Inflammatory macrophage treated with lipopolysaccharide for 4 hours (primary cell): ENCODE data around the gene TXNL4A.
"Not testable (repeated sequence)": the region's sequence is repeated elsewhere in the genome, so short reads cannot be mapped to it uniquely, and the experiment has no call there.

ENCODE experiments used
- DNase-seq: peaks from one replicate; pipeline ENCODE4 v3.0.0-alpha.2; 2020

The TXNL4A gene, protein sequence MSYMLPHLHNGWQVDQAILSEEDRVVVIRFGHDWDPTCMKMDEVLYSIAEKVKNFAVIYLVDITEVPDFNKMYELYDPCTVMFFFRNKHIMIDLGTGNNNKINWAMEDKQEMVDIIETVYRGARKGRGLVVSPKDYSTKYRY

DNA sequence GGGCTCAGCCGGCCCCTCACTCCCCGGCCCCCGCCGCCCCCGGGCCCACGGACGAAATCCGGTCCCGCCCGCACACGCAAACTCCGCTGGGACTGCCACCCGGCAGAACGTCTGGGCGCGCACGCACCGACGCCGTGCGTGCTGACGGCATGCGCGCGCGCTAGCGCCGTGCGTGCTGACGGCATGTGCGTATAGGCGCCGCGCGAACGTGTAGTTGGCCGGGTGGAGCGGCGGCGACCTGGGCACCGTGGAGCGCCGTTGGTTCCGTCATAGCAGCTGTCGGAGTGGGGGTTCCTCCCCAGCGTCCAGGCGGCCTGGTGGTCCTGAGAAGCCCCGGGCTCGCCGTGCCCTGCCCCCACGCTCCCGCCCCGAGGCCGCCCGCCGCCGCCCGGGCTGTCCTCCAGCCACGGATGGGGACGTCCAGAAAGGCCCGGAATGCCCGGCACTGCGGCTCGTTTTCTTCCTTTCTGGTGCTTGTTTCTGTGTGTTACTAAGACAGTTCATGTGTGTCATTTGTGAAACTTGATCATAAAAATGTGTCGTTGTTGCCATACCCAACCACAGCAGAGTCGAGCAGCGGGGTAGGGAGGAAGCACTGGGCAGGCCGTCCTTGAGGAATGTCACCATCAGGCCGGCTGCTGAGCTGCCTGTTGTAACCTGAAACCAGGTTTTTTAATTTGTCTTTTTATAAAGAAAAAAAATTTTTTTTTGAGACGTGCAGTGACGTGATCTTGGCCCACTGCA lies at the start of gene TXNL4A:
Gene TXNL4A, minus strand, starts transcription at position 113 of the 744 bp plus-strand sequence. CDS start 171 bp downstream, outside the sequence.
- DNase-seq: peak; percentile 88

DNA sequence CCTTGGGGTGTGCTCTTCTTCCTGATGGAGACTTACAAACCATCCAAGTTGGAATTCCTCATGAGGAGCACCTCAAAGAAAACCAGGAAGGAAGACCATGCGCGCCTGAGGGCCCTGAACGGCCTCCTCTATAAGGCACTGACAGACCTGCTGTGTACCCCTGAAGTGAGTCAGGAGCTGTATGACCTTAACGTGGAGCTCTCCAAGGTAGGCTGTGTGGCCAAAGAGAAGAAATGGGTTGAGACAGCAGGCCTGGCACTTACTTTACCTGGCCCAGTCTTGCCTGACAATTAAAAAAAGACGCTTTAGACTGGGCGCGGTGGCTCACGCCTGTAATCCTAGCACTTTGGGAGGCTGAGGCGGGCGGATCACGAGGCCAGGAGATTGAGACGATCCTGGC lies 48.9 kb upstream of the TXNL4A start:
- no peak for DNase-seq

DNA sequence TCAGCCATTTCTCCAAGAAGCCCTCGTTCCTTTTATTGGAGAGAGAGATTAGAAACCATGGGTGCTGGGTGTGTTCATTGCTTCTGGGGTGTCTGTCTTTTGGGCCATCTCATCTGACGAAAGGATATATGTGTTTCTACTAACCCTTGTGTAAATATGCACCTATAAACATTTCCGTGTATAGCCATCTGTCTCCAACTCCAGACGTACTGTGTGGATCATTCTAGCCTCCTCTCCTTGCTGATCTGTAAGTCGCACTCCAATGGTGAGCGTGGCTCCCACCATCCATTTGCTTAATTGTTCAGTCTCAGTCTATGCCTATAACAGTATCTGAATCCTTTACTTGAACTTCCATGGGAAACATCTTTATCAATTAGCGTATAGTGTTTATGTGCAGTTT lies 47.6 kb upstream of the TXNL4A start:
- DNase-seq: no peak

DNA sequence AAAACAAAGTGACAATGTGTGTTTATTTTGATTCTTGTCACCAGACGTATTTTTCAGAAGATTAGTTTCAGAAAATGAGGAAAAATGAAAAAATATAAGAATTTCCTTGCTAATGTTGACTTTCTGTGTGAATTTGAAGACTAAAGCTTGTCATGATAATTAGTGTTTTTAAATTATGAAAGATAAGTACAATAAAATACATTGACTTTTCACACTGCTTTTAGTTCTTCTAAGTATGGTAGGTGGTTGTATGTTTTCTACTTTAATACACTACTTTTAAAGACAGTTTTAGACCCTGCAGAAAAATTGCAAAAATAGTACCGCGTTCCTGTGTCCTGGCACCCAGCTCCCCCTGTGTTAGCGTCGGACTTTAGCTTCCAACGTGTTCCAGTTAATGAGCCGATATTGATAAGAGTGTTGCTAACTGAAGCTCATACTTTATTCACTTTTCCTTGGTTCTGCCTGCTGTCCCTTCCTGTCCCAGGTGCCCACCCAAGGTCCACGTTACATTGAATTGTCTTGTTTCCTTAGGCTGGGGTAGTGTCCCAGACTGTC lies 46.6 kb upstream of the TXNL4A start:
- no peak for DNase-seq

DNA sequence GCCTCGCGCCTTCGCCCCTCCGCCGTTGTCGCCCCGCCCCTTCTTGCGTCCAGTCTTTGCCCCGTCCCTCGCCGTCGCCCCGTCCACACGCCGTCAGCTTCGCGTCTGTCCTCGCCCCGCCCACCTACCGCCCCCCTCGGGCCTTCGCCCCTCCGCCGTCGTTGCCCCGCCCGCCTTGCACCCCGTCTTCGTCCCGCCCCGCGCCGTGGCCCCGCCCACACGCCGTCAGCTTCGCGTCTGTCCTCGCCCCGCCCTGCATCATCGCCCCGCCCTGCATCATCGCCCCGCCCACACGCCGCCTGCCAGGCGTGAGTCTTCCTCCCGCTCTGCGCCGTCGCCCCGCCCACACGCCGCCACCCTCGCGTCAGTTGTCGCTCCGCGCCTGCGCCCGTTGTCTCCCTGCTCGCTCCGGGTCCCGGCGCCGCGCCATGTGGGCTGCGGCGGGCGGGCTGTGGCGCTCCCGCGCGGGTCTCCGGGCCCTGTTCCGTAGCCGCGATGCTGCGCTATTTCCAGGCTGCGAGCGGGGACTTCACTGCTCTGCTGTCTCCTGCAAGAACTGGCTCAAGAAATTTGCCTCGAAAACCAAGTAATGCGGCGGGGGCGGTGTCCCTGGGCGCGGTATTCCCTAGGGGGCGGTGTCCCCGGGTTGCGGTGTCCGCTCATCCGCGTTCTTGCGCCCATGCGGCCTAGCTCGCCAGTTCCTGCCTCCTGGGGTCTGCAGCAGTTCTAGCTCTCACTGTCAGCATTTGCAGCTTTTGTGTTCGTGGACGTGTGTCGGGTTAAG lies 45.9 kb upstream of the TXNL4A start, which contains the start of gene RBFA:
Gene RBFA, plus strand, starts transcription at position 367 of the 784 bp plus-strand sequence. Its CDS starts 62 bp downstream, at position 429.
- DNase-seq: peak; percentile 99

DNA sequence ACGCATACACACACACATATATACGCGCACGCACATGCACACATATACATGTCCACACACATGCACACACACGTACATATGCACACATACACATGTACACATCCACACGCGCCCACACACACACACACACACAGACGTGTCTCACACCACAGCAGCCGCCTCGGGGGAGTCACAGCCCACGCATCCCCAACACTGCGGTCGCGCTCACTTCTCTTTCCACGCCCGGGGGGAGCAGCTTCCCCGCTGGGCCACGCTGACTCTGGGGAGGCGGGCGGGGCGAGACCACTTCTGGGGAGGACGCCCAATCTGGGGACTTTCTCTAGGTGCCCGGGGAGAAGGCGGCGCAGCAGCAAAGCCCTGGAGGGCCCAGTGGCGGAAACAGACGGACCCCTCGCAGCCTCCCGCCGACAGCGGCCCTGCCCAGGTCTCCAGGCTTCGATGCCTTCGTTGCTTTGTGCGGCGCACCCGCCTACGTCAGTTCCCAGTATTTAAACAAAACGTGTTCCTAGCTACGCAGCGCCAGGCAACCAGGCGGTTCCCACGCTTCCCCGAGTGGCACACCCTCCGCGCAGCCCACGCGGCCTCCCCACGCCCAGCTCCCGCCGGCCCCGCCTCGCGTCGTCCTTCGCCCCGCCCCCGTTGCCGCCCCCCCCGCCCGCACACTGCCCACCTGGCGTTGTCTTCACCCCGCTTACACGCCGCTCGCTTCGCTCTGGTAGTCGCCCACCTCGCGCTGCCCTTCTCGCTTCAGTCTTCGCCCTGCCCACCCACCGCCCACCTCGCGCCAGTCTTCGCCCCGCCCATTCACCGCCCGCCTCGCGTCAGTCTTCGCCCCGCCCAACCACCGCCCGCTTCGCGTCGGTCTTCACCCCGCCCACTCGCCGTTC lies 45.1 kb upstream of the TXNL4A start:
- peak; percentile 89 for DNase-seq

DNA sequence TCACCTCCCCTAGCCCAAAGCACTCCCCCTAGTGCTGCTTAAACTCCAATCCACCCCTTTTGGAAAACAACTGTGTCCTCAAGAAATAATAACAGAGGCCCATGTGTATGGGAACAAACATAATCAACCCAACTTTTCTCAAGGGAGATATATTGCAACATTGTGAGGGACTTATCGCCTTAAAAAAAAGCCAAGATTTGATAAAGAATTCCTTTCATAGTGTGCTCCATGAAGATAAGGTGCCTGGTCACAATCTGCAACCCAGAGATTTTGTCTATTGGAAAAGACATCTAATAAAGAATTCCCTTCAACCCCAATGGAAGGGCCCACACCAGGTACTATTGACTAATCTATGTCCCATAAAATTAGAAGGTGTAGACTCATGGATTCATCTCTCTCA lies 41.3 kb upstream of the TXNL4A start:
- DNase-seq: no peak

DNA sequence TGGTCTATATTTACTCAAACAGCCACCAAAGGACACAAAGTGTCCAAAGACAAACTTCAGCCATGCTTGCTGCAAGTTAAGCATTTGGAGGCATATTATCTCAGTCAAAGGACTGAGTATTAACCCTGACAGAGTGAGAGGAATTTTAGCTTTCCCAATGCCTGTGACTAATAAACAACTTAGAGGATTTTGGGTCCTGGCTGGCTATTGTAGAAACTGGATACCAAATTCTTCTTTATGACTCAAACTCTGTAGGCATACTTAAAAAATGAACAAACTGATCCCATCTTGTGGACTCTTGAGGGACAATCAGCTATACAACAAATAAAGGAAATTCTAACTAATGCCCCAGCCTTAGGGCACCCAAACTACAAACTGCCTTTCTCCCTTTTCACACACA lies 39.4 kb upstream of the TXNL4A start:
- not testable (repeated sequence) for DNase-seq

DNA sequence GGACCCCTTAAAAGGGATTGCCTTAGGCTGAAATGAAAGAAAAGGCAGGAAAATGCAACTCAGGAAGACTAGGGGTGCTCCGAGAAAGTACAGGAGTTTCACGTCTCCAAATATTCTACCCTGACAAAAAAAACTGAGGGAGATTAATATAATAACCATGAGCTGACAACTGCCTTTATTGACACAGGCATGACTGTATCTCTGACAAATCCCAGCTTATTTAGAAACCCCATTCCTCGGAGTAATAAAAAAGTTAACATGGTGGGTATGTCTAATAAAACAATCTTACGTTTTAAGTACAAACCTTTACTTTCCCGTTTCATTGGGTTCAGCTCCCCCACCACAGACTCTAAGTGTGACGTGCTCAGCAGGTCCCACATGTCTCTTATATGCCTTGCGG lies 38.0 kb upstream of the TXNL4A start:
- no peak for DNase-seq

DNA sequence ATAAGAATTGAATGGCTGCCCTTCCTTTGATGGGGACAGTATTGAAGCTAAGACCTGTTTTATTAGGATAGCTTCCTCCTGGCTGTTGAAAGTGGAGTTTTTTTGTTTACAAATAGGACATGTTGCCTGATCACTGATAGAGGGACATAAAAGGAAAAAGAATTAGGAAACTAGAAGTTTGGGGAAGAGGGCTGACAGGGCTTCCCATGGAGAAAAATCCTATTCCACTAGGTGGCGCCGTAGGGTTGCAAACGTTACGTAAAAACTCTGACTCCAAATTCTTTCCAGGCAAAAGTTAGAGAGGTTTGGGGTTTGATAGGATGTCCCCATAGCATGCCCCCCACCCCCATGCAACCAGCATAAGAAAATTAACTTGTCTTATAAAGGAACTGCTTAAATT lies 34.8 kb upstream of the TXNL4A start:
- peak; percentile 14 for DNase-seq

DNA sequence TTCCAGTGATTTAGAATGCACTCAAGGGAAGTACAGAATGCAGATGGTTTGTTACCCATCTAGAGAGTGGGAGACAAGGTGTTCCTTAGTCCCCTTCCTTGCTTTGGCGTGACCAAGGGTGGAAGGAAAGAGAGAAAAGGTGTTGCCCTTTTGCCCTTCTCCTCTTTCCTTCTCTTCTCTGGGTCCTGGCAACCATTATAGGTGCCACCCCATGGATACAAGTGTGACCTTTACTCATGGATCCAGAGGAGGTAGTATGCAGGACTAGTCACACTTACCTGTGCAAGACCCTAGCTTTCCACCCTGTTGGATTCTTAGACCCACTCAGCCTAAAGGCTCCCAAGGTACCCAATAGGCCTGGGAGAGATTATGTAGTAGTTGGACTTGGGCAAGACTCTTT lies 34.2 kb upstream of the TXNL4A start:
- DNase-seq: peak; percentile 4

DNA sequence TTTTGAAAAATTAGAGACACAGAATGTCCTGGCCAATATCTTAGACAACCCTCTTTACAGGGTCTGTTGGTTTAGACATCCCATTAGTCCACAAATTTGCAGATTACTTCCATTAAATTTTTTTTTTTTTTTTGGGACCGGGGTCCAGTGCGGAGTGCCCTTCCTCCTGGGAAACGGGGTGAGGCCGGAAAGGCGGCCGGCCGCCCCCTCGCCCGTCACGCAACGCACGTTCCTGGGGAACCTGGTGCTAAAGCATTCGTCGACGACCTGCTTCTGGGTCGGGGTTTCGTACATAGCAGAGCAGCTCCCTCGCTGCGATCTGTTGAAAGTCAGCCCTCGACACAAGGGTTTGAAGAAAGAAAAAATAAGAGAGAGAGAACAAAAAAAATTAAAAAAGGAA lies 24.4 kb upstream of the TXNL4A start:
- no peak for DNase-seq

DNA sequence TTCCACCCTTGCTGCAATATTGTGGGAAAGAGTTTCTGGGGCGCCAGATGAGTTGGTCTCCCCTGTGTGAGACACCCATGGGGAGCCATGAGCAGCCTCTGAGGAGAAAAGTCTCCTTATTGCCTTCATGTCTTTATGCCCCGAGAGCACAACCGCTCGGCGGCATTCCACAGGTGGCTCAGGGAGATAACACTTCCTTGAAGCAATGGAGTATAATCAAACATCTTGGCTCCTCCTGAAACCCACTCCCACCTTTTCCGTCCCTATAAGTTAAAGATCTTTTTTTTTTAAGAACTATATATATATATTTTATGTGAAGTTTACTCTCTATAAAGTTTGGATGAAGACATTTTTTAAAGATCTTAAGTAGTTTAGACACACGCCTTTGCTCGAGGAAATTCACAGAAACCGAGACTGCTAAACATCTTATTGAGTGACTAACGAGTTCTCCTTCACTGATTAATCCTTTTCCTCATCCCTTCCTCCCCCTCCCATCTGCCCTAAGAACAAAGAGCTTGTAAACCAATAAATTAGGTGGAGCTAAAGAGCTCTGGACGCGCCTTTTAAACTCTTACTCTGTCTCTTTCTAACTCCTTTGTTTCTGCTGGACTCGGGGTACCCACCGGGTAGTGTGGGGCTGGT lies 23.3 kb upstream of the TXNL4A start:
- not testable (repeated sequence) for DNase-seq

DNA sequence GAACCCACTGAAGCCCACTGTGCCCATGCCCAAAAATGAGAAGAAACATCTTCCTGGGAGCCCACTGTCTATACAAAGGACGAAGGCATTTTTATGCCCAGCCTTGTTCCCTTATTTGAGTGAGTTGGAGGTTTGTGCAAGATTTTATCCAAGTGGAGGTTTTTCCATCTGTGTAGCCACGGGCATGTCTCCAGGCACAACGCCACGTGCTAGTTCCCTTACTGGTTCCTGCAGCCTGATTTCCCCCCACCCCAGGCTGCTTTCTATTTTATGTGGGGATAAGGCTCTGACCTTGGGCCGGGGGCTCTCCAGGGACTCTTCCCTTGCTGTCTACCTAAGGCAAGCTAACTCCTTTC lies 22.2 kb upstream of the TXNL4A start:
- no peak for DNase-seq

DNA sequence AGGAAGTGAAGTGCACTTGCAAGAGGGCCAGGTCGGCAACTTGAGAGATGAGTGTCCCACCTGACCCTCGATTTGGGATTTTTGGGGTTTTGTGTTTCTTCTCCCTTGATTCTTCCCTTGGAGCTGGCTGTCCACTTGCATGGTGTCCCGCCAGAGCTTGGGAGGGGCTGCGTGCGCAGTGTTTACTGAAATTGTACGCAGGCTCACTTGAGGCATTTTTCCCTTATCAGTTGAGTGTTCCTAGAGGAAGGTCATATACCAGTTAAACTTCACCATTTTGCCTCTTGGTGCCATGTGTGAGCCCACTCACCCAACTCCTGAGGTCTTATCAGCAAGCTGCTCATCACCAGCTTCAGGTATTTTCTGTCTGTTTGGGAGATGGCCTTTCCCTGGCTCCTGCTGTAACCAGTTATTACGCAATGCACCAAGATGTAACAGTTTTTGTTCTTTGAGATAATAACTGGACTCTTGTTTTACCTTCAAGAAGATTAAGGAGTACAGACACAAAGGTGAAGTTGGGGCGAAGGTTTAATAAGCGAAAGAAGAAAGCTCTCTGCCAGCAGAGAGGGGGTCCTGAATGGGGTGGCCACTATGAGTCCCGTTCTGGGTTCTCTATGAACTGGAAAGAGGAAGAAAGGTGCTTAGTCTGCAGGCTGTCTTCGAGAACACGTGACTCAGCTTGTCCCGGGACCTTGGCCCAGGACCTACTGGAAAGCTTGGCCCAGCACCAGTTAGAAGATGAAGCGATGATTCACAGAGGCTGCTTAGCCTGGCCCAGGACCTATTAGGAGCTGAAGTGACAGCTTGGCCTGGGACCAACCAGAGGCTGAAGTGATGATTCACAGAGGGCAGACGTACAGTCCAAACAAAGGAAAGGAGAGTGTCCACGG lies 21.5 kb upstream of the TXNL4A start:
- DNase-seq: no peak

DNA sequence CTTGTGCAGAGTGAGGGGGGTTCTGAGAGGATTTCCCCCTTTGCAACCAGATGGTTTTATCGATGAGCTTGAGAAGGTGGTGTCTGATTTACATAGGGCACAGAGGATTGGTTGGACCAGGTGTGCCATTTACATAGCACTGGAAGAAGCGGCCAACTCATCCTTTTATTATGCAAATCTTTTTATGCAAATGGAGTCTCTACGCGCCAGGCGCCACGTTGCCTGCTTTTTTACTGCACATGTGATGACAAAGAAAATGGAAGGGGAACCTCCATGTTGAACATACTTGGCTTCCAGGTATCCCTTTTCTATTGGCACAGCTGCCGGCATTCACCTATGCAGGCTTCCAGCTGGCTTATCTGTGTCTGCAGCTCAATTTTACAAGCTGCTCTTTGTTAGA lies 18.4 kb upstream of the TXNL4A start:
- no peak for DNase-seq

DNA sequence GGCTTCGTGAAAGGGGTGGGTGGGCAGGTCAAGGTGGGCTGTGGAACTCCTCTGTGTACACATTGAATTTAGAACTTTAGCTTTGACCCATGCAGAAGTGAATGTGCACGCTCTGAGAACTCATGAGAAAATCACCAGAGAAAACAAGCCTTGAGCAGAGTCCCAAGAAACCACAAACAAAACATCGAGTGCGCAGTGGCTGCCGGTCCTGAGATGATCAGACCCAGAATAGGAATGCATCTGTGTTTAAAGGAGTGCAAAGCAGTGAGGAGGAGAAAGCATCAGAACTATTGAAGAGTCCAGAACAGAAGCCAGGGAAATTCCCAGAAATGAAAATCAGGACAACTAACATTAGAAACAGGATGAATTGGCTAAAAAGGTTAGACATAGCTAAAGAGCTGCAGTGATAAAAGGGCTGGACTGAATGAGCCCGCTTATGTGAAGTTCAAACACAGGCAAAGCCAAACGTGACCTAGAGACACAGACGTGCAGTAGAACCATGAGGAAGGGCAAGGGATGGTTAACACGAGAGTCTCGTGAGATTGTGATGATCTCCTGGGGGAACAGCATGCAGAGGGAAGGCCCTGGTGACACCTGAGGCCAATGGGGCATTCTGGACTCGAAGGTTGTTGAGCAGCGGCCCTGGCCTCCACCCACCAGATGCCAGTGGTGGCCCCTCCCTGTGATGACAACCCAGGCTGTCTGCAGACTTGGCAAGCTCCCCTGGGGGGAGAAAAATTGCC lies 16.4 kb upstream of the TXNL4A start:
- no peak for DNase-seq

DNA sequence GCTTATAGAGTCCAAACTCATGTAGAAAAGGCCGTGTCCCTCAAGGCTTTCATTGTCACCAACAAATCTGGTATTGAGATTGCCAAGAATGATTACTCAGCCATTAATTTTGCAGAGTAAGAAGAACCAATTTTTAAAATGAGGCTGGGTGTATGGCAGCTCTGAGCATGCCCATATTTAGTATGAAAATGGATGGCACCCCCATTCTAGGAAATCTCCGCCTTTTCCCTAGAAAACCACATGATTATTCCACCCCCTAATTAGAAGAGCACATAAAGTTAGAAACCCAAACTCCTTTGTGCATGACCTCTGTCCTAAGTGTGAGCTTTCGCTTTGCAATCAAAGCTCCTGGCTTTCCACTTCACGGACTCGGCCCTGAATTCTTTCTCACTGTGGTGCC lies 14.1 kb upstream of the TXNL4A start:
- no peak for DNase-seq

DNA sequence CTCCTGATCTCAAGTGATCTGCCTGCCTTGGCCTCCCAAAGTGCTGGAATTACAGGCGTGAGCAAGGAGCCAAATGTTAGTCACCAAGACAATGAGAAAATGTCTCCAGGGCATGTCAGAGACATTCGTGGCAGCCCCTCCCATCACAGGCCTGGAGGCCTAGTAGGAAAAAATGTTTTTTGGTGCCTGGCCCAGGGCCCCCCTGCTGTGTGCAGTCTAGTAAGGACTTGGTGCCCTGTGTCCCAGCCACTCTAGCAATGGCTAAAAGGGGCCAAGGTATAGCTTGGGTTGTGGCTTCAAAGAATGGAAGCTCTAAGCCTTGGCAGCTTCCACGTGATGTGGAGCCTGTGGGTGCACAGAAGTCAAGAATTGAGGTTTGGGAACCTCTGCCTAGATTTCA lies 12.5 kb upstream of the TXNL4A start:
- DNase-seq: no peak

DNA sequence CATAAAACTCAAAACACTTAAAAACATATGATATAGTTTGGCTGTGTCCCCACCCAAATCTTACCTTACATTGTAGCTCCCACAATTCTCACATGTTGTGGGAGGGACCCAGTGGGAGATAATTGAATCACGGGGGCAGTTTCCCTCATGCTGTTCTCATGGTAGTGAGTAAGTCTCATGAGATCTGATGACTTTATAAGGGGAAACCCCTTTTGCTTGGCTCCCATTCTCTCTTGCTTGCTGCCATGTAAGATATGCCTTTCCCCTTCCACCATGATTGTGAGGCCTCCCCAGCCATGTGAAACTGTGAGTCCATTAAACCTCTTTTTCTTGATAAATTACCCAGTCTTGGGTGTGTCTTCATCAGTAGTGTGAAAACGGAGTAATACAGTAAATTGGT lies 11.3 kb upstream of the TXNL4A start:
- peak; percentile 27 for DNase-seq
